ENCODE results near the gene MRM2. TPM values are rescaled to one million over a fixed set of nuclear protein-coding genes. Genes with fewer than 3 reads are reported as not detected.
A peak's percentile ranks its signal among the peaks of the same experiment; 100 is the strongest.

Gene MRM2
- total and polyA plus RNA-seq, 7 experiments from 2014 or later: 7.1 to 58.3 (median 20.7) TPM

DNA sequence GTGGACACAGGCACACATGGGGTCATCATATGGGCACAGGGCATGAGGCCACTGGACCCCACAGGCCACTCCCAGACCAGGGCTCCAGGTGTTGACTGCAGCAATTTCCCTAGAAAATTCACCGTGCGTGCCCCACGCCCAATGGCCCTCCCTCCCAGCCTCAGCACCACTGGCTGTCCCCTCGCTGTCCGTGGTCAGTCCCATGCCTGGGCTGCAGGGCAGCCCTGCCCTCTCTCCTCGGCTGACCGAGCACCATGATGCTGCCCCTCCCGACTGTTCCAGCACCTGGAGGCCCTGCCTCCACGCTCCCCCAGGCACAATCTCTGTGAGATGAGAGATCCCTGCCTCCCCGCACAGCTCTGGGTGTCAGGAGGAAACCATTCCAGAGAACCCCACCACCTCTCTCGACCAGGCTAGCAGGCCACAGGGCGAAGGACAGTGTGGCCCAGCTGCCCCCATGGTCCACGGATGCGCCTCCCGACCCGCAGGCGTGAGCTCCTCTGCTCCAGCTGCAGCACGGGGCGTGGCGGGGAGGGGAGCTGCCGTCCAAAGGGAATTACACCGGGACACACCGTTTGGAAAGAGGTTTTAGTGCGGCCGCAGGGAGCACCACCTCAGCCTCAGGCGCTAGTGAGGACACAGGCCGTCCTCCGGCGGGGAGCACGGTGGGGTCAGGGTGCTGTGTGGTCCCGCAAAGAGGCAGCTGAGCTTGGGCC lies 12.6 kb upstream of the MRM2 start:
- no peak overlapping the region for H3K4me3 Mint-ChIP-seq
- H3K9me3 Mint-ChIP-seq: no peaks in the 10 kb centered on the region
- intact Hi-C loops (cut with micrococcal nuclease): no loop called here
- H3K36me3 Mint-ChIP-seq: peaks cover 0 to 9% (median 3%) of the 10 kb centered on the region in 5 donors
- peaks cover under 1 to 9% (median 1%) of the 10 kb centered on the region in 7 donors for H3K4me1 Mint-ChIP-seq
- Histone ChIP-seq H3K4me1 (ENCODE audit: control insufficient read depth in 2 of 2, insufficient read depth in 2 of 2, low read length in 2 of 2) (peaks cover under 1 to 2% of the 10 kb centered on the region in 2 donors), H3K36me3 (ENCODE audit: control insufficient read depth in 2 of 3, insufficient read depth in 3 of 3, low read length in 3 of 3) (peaks cover 0 to 13% (median 0%) of the 10 kb centered on the region in 3 experiments), H3K9me3 (ENCODE audit: control insufficient read depth in 2 of 3, low read length in 3 of 3) (no peaks in the 10 kb centered on the region), H3K4me3 (ENCODE audit: low read length) (no peak overlapping the region), H3K27me3 (ENCODE audit: control insufficient read depth in 2 of 2, insufficient read depth in 2 of 2, low read length in 2 of 2) (no peaks in the 10 kb centered on the region), H3K27ac (ENCODE audit: low read depth, low read length) (no peak overlapping the region)
- H3K27ac Mint-ChIP-seq: no peak overlapping the region
- H3K27me3 Mint-ChIP-seq: no peaks in the 10 kb centered on the region
- ChIA-PET CTCF (no interaction called here), POLR2A (no interaction called here)
- DNase-seq: no peak
- no peak for ATAC-seq

DNA sequence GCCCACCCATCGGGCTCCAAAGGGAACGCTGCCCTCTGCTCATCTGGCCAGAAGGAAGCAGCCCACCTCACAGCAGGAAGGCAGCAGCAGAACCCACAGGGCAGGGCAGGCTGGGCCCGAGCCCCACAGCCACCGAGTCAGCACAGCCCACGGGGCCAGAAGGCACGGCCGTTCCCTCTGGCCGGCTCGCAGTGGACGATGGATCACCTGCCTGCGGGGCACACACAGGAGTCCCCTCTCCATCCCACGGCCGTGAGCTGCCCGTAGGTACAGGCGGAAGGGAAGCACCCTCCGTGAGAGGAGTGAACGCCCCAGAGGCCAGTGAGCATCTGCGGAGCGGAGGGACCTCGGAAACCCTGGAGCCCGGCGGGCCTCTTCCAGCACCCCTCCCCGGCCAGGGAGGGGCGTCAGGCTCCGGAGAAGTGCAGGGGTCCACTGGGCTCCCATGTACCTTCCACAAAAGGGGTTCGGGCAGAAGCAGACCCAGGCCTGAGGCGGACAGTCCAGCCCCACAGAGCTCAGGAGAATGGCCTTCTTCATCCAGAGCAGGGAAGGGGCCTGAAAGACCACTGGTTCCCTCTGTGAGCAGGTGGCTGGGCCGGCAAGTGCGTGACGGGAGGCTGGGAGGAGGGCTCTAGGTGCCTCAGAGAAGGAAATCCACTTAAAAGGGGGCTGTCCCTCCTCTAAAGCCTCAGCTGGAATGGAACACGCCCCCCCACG lies 11.7 kb upstream of the MRM2 start:
- Mint-ChIP-seq H3K27me3 (no peaks in the 10 kb centered on the region), H3K36me3 (peaks cover 0 to 9% (median 5%) of the 10 kb centered on the region in 5 donors), H3K4me1 (peaks cover 7 to 18% (median 10%) of the 10 kb centered on the region in 7 donors), H3K27ac (no peak overlapping the region), H3K4me3 (no peak overlapping the region), H3K9me3 (no peaks in the 10 kb centered on the region)
- ATAC-seq (no peak), DNase-seq (no peak)
- CTCF ChIA-PET: no interaction called here
- H3K9me3 ChIP-seq (ENCODE audit: control insufficient read depth in 2 of 3, low read length in 3 of 3): no peaks in the 10 kb centered on the region
- intact Hi-C loops (cut with micrococcal nuclease): no loop called here
- H3K4me1 ChIP-seq (ENCODE audit: control insufficient read depth in 2 of 2, insufficient read depth in 2 of 2, low read length in 2 of 2): peaks cover 2 to 10% of the 10 kb centered on the region in 2 donors
- no peak overlapping the region for H3K4me3 ChIP-seq (ENCODE audit: low read length)
- no peaks in the 10 kb centered on the region for H3K27me3 ChIP-seq (ENCODE audit: control insufficient read depth in 2 of 2, insufficient read depth in 2 of 2, low read length in 2 of 2)
- peaks cover 0 to 13% (median 0%) of the 10 kb centered on the region in 3 experiments for H3K36me3 ChIP-seq (ENCODE audit: control insufficient read depth in 2 of 3, insufficient read depth in 3 of 3, low read length in 3 of 3)
- POLR2A ChIA-PET: no interaction called here
- H3K27ac ChIP-seq (ENCODE audit: low read depth, low read length): no peak overlapping the region

DNA sequence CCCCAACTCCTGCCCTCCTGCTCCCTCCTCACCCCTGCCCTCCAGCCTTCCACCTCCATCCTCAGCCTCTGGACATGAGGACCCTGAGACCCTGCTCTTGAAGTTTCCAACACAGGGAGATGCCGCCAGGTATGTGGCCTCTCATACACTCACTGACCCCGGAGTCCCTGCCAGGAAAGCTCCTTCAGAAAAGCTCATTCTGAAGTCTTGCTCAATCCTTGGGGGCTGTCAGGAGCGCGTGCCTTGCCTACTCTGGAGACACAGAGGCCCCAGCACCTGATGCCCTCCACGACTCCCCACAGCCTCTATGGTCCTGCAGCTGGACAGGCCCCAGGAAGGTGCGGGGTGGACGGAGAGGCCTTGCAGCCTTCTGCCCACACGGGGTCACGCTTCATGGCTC lies 11.0 kb upstream of the MRM2 start:
- Histone ChIP-seq H3K27me3 (ENCODE audit: control insufficient read depth in 2 of 2, insufficient read depth in 2 of 2, low read length in 2 of 2) (no peaks in the 10 kb centered on the region), H3K36me3 (ENCODE audit: control insufficient read depth in 2 of 3, insufficient read depth in 3 of 3, low read length in 3 of 3) (peaks cover 0 to 13% (median 0%) of the 10 kb centered on the region in 3 experiments), H3K9me3 (ENCODE audit: control insufficient read depth in 2 of 3, low read length in 3 of 3) (no peaks in the 10 kb centered on the region), H3K4me3 (ENCODE audit: low read length) (no peak overlapping the region), H3K4me1 (ENCODE audit: control insufficient read depth in 2 of 2, insufficient read depth in 2 of 2, low read length in 2 of 2) (peaks cover 2 to 15% of the 10 kb centered on the region in 2 donors), H3K27ac (ENCODE audit: low read depth, low read length) (no peak overlapping the region)
- ChIA-PET CTCF (no interaction called here), POLR2A (no interaction called here)
- H3K27me3 Mint-ChIP-seq: no peaks in the 10 kb centered on the region
- peaks cover 0 to 9% (median 5%) of the 10 kb centered on the region in 5 donors for H3K36me3 Mint-ChIP-seq
- intact Hi-C loops (cut with micrococcal nuclease): no loop called here
- H3K27ac Mint-ChIP-seq: peak overlapping the region in 1 of 9 donors; percentile 43
- ATAC-seq: no peak
- no peak overlapping the region for H3K4me3 Mint-ChIP-seq
- H3K9me3 Mint-ChIP-seq: no peaks in the 10 kb centered on the region
- DNase-seq: no peak
- peaks cover 7 to 22% (median 14%) of the 10 kb centered on the region in 7 donors for H3K4me1 Mint-ChIP-seq

DNA sequence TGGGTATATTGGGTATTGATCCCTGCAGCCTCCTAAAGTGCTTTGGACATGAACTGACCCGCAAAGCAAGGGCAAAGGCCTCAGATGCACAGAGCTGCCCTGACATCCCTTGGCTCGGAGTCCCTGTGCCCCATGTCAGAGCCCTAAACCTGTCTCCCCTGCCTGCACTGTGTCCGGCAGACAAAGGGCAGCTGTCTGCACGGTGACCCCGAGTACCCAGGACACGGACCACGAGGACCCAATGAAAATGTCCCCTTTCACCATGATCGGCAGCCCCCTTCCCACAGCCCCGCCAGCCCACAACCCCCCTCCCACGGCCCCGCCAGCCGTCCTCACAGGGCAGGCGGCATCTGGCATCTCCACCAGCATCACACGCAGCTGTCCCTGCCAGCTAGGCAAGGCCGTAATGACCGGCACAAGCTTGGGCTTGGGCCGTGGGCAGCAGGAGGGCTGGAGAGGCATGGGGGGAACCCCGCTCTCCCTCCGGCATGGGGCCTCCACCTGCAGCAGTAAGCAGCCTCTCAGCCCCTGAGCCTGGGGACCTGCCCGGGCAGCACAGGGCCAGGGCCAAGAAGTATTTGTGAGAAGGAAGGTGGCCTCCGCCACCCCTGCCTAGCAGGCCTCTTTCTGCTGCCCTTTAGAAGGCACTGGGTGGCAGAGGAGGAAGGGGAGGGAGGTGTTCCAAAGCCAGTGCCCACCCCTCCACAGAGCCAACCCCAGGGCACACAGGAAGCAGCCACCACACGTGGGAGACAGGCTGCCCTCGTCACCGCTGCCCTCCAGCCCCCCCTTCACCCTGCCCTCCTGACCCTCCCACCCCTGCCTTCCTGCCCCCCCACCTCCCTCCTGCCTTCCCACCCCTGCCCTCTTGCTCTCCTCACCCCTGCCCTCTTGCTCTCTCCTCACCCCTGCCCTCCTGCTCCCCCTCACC lies 10.1 kb upstream of the MRM2 start:
- CTCF ChIA-PET: no interaction called here
- Mint-ChIP-seq H3K9me3 (no peaks in the 10 kb centered on the region), H3K36me3 (peaks cover 0 to 9% (median 5%) of the 10 kb centered on the region in 5 donors), H3K4me1 (peaks cover 7 to 27% (median 17%) of the 10 kb centered on the region in 7 donors), H3K27me3 (no peaks in the 10 kb centered on the region), H3K27ac (peak overlapping the region in 3 of 9 donors; percentile 48 to 62 (median 51)), H3K4me3 (no peak overlapping the region)
- POLR2A ChIA-PET: no interaction called here
- intact Hi-C loops (cut with micrococcal nuclease): no loop called here
- no peaks in the 10 kb centered on the region for H3K9me3 ChIP-seq (ENCODE audit: control insufficient read depth in 2 of 3, low read length in 3 of 3)
- no peak for DNase-seq
- peak; percentile 53 for ATAC-seq
- no peaks in the 10 kb centered on the region for H3K27me3 ChIP-seq (ENCODE audit: control insufficient read depth in 2 of 2, insufficient read depth in 2 of 2, low read length in 2 of 2)
- H3K27ac ChIP-seq (ENCODE audit: low read depth, low read length): no peak overlapping the region
- peaks cover 0 to 13% (median 0%) of the 10 kb centered on the region in 3 experiments for H3K36me3 ChIP-seq (ENCODE audit: control insufficient read depth in 2 of 3, insufficient read depth in 3 of 3, low read length in 3 of 3)
- peaks cover 2 to 15% of the 10 kb centered on the region in 2 donors for H3K4me1 ChIP-seq (ENCODE audit: control insufficient read depth in 2 of 2, insufficient read depth in 2 of 2, low read length in 2 of 2)
- no peak overlapping the region for H3K4me3 ChIP-seq (ENCODE audit: low read length)

DNA sequence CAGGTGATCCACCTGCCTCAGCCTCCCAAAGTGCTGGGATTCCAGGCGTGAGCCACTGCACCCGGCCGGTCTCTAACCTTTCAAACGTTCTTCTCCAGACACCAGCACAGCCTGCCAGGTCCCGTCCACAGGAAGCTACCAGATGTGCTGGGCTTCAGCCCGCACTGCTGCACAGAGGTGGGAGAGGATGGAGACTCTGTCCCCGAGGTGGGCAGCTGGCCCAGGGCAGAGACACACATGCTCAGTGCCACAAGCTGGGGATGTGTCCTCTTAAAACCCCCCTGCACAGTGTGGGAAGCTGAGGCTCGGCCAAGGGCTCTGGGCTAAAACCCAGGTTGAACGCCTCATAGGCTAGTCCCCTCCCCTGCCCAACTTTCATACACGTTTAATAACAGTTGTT lies 9.4 kb upstream of the MRM2 start:
- H3K4me3 Mint-ChIP-seq: no peak overlapping the region
- ChIA-PET CTCF (no interaction called here), POLR2A (no interaction called here)
- intact Hi-C loops (cut with micrococcal nuclease): no loop called here
- H3K4me3 ChIP-seq (ENCODE audit: low read length): no peak overlapping the region
- H3K36me3 Mint-ChIP-seq: peaks cover 0 to 6% (median 5%) of the 10 kb centered on the region in 5 donors
- H3K27ac ChIP-seq (ENCODE audit: low read depth, low read length): no peak overlapping the region
- H3K27ac Mint-ChIP-seq: no peak overlapping the region
- no peak for DNase-seq
- peaks cover 2 to 15% of the 10 kb centered on the region in 2 donors for H3K4me1 ChIP-seq (ENCODE audit: control insufficient read depth in 2 of 2, insufficient read depth in 2 of 2, low read length in 2 of 2)
- H3K27me3 Mint-ChIP-seq: no peaks in the 10 kb centered on the region
- peaks cover 0 to 12% (median 0%) of the 10 kb centered on the region in 3 experiments for H3K36me3 ChIP-seq (ENCODE audit: control insufficient read depth in 2 of 3, insufficient read depth in 3 of 3, low read length in 3 of 3)
- no peaks in the 10 kb centered on the region for H3K9me3 Mint-ChIP-seq
- ATAC-seq: no peak
- H3K9me3 ChIP-seq (ENCODE audit: control insufficient read depth in 2 of 3, low read length in 3 of 3): no peaks in the 10 kb centered on the region
- H3K27me3 ChIP-seq (ENCODE audit: control insufficient read depth in 2 of 2, insufficient read depth in 2 of 2, low read length in 2 of 2): no peaks in the 10 kb centered on the region
- peaks cover 7 to 27% (median 17%) of the 10 kb centered on the region in 7 donors for H3K4me1 Mint-ChIP-seq

DNA sequence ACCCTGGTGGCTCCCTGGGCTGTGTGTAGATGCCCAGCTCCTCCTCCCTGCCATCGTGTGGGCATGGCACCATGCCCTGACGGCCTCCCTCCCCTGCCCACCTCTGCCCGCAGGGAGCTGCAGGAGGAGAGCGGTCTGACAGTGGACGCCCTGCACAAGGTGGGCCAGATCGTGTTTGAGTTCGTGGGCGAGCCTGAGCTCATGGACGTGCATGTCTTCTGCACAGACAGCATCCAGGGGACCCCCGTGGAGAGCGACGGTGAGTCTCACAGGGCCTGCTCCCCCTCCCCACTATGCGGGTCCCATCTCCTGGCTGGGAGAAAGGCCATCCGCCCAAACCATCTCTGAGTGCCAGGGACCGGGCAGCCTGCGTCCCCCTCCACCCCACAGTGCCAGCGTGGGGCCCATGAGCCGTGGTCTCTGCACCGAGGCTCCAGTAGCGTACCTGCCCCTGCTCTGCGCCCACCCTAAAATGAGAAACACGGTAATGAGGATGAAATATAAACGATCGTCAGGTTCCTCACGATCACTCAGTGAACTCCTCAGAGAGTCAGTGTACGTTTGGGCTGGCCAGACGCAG lies 7.8 kb upstream of the MRM2 start:
- peak overlapping the region in 1 of 9 donors; percentile 67 for H3K27ac Mint-ChIP-seq
- Histone ChIP-seq H3K27me3 (ENCODE audit: control insufficient read depth in 2 of 2, insufficient read depth in 2 of 2, low read length in 2 of 2) (no peaks in the 10 kb centered on the region), H3K36me3 (ENCODE audit: control insufficient read depth in 2 of 3, insufficient read depth in 3 of 3, low read length in 3 of 3) (peaks cover 0 to 10% (median 0%) of the 10 kb centered on the region in 3 experiments), H3K4me3 (ENCODE audit: low read length) (no peak overlapping the region), H3K4me1 (ENCODE audit: control insufficient read depth in 2 of 2, insufficient read depth in 2 of 2, low read length in 2 of 2) (peaks cover 2 to 15% of the 10 kb centered on the region in 2 donors), H3K9me3 (ENCODE audit: control insufficient read depth in 2 of 3, low read length in 3 of 3) (no peaks in the 10 kb centered on the region), H3K27ac (ENCODE audit: low read depth, low read length) (no peak overlapping the region)
- H3K4me1 Mint-ChIP-seq: peaks cover 7 to 29% (median 21%) of the 10 kb centered on the region in 7 donors
- ChIA-PET CTCF (no interaction called here), POLR2A (no interaction called here)
- H3K36me3 Mint-ChIP-seq: peaks cover 0 to 10% (median 0%) of the 10 kb centered on the region in 5 donors
- H3K9me3 Mint-ChIP-seq: peaks cover 0 to 2% (median 0%) of the 10 kb centered on the region in 11 donors
- DNase-seq (no peak), ATAC-seq (no peak)
- intact Hi-C loops (cut with micrococcal nuclease): loop anchor here in 1 of 2 donors (10.0 kb wide), 1 partner anchor 305 kb away; no protein-coding TSS in a partner anchor
- H3K27me3 Mint-ChIP-seq: no peaks in the 10 kb centered on the region
- peak overlapping the region in 1 of 10 donors; percentile 38 for H3K4me3 Mint-ChIP-seq
